K562 (cell line): Measurements from ENCODE around the gene DGCR8. TPM values are rescaled to one million over a fixed set of nuclear protein-coding genes. Genes with fewer than 3 reads are reported as not detected.

ENCODE experiments used
- ATAC-seq: fragments of 200-7000 bp; cut with Tn5 transposase; 3 replicates; pipeline ENCODE4 v1.9.1; 2020; ENCODE audit warnings: moderate library complexity
- BruUV-seq: library from RNA; stranded (reverse); fragments of 400-500 nt; replicated peaks from 2 replicates; lab custom pipeline; 2021; lab: Mats Ljungman, UMichigan
- CTCF ChIA-PET: fragments of 300-600 bp; formaldehyde crosslinking; extraction: SDS; loops from one replicate; lab custom pipeline; 2021; ENCODE audit warnings: low intra/inter-chr PET ratio; lab: Yijun Ruan, JAX
- POLR2A ChIA-PET: fragments of 300-600, 350-650 bp; sonication (Branson Sonifier 250); formaldehyde crosslinking; extraction: SDS; loops from one replicate; lab custom pipeline; 2021; ENCODE audit warnings: antibody characterized with exemption, inconsistent platforms; lab: Yijun Ruan, JAX
- DNase-seq, 4 experiments: peaks; one replicate each; pipeline versions ENCODE4 v3.0.0 to v3.0.0-alpha.2; 2011 to 2018; ENCODE audit warnings: low spot score in 3 of 4, mixed read lengths in 3 of 4; ENCODE audit errors: extremely low read depth in 1 of 4
- FAIRE-seq: peaks from 2 replicates; lab custom pipeline; 2011; peaks lifted over from hg19 to GRCh38; lab: Jason Lieb, UNC
- H2AFZ ChIP-seq: 2 replicates; pipeline ENCODE4 v1.6.0; 2011; ENCODE audit warnings: low read depth, low read length, control low read depth, inconsistent platforms
- H3K27ac ChIP-seq: fragments of 200-600 bp; 3 replicates; pipeline ENCODE4 v1.8.0; 2011; ENCODE audit warnings: low read depth, mild to moderate bottlenecking, control low read depth, inconsistent platforms, low read length, moderate library complexity, mixed read lengths; ENCODE audit errors: extremely low read depth
- H3K27me3 ChIP-seq, 2 experiments: fragments of 300-600 bp in 1 of 2; 2 replicates in 1 of 2; 3 replicates in 1 of 2; pipeline versions ENCODE4 v1.6.0 to v1.8.0; 2011; ENCODE audit warnings: inconsistent platforms in 2 of 2, low read length in 2 of 2, mild to moderate bottlenecking in 1 of 2, mixed read lengths in 1 of 2, moderate library complexity in 1 of 2; ENCODE audit not compliant: control insufficient read depth in 2 of 2, insufficient read depth in 2 of 2
- H3K36me3 ChIP-seq: fragments of 300-600 bp; 3 replicates; pipeline ENCODE4 v1.8.0; 2011; ENCODE audit warnings: mild to moderate bottlenecking, low read length, inconsistent platforms; ENCODE audit not compliant: control insufficient read depth, insufficient read depth
- H3K4me1 ChIP-seq, 2 experiments: fragments of 200-600 bp in 1 of 2; replicated peaks in 1 of 2; 2 replicates in 1 of 2; 3 replicates in 1 of 2; pipeline versions ENCODE4 v1.5.1 to v1.8.0; 2011; ENCODE audit warnings: inconsistent platforms in 2 of 2, low read length in 2 of 2, mild to moderate bottlenecking in 1 of 2, mixed read lengths in 1 of 2, moderate library complexity in 1 of 2; ENCODE audit not compliant: control insufficient read depth in 2 of 2, insufficient read depth in 2 of 2
- H3K4me2 ChIP-seq: 2 replicates; pipeline ENCODE4 v1.6.1; 2011; ENCODE audit warnings: low read length, control low read depth, inconsistent platforms, mixed read lengths; ENCODE audit not compliant: insufficient read depth
- H3K4me3 ChIP-seq: fragments of 200-600 bp; sonication (generic), shearing (Covaris generic); 2 replicates; pipeline ENCODE4 v1.5.1; 2016; ENCODE audit warnings: control low read depth, inconsistent platforms
- H3K79me2 ChIP-seq: fragments of 200-600 bp; 3 replicates; pipeline ENCODE4 v1.8.0; 2011; ENCODE audit warnings: low read length, inconsistent platforms; ENCODE audit not compliant: control insufficient read depth, insufficient read depth
- H3K9ac ChIP-seq, 2 experiments: 2 replicates each; pipeline versions ENCODE4 v1.6.0 to v1.6.1; 2011; ENCODE audit warnings: low read depth in 2 of 2, low read length in 2 of 2, control low read depth in 1 of 2, inconsistent platforms in 1 of 2, mild to moderate bottlenecking in 1 of 2, mixed read lengths in 1 of 2; ENCODE audit not compliant: insufficient read depth in 1 of 2
- H3K9me1 ChIP-seq: one replicate; pipeline ENCODE4 v1.6.0; 2011; ENCODE audit warnings: inconsistent platforms, mild to moderate bottlenecking, low read length, moderate library complexity; ENCODE audit not compliant: control insufficient read depth, insufficient read depth
- H3K9me3 ChIP-seq: replicated peaks from 2 replicates; pipeline ENCODE4 v1.5.1; 2011; ENCODE audit warnings: low read depth, low read length, inconsistent platforms; ENCODE audit not compliant: control insufficient read depth, insufficient read depth
- H4K20me1 ChIP-seq: replicated peaks from 2 replicates; pipeline ENCODE4 v1.6.1; 2011; ENCODE audit warnings: low read length, inconsistent platforms, mixed read lengths; ENCODE audit not compliant: control insufficient read depth, insufficient read depth
- BACH1 ChIP-seq: fragments of 200-800 bp; sonication (Bioruptor generic); IDR thresholded peaks from 2 replicates; pipeline ENCODE4 v1.6.1; 2016; ENCODE audit warnings: missing genetic modification characterization, missing compliant biosample characterization
- BRF1 ChIP-seq: IDR thresholded peaks from 3 replicates; pipeline ENCODE4 v1.6.1; 2011; ENCODE audit warnings: borderline replicate concordance, mild to moderate bottlenecking; ENCODE audit not compliant: insufficient read length; ENCODE audit errors: extremely low read depth
- E2F3 ChIP-seq: fragments of 250-450 bp; sonication (Bioruptor Pico); IDR thresholded peaks from 2 replicates; pipeline ENCODE4 v1.4.0; 2020; ENCODE audit warnings: mild to moderate bottlenecking
- FOXK1 ChIP-seq: sonication (generic); formaldehyde crosslinking; IDR thresholded peaks from 2 replicates; pipeline ENCODE4 v1.8.0; 2022; ENCODE audit warnings: missing genetic modification reagents, mild to moderate bottlenecking, borderline replicate concordance
- HDAC8 ChIP-seq: fragments of 450-650 bp; IDR thresholded peaks from 2 replicates; pipeline ENCODE4 v1.6.1; 2016; ENCODE audit warnings: mild to moderate bottlenecking, missing genetic modification characterization, moderate library complexity, missing compliant biosample characterization
- NFXL1 ChIP-seq: fragments of 450-650 bp; formaldehyde crosslinking; IDR thresholded peaks from 2 replicates; pipeline ENCODE4 v1.4.0; 2021; ENCODE audit warnings: mild to moderate bottlenecking
- PYGO2 ChIP-seq: fragments of 450-650 bp; IDR thresholded peaks from 2 replicates; pipeline ENCODE4 v1.6.1; 2016; ENCODE audit warnings: mild to moderate bottlenecking, missing genetic modification characterization, moderate library complexity, missing compliant biosample characterization
- RBM15 ChIP-seq: fragments of 200-400 bp; formaldehyde crosslinking; IDR thresholded peaks from 2 replicates; pipeline ENCODE4 v1.6.1; 2018; ENCODE audit warnings: mild to moderate bottlenecking, low read length, moderate library complexity; ENCODE audit not compliant: insufficient read depth
- RHOXF2B ChIP-seq: fragments of 250-450 bp; sonication (Bioruptor Pico); conservative IDR thresholded peaks from 2 replicates; pipeline ENCODE4 v1.5.1; 2021
- SNIP1 ChIP-seq: fragments of 450-650 bp; IDR thresholded peaks from 2 replicates; pipeline ENCODE4 v1.7.1; 2017; ENCODE audit warnings: low read depth, mild to moderate bottlenecking
- SRSF7 ChIP-seq: fragments of 200-400 bp; formaldehyde crosslinking; optimal IDR thresholded peaks from 2 replicates; pipeline ENCODE3; 2017; ENCODE audit warnings: mild to moderate bottlenecking, low read depth, low read length
- SUPT5H ChIP-seq: fragments of 450-650 bp; IDR thresholded peaks from 2 replicates; pipeline ENCODE4 v1.6.1; 2016
- WHSC1 ChIP-seq: IDR thresholded peaks from one replicate; pipeline ENCODE4 v1.6.1; 2012; ENCODE audit warnings: low read length, control low read depth, inconsistent platforms
- XRCC5 ChIP-seq: fragments of 200-400 bp; formaldehyde crosslinking; IDR thresholded peaks from 2 replicates; pipeline ENCODE4 v1.6.1; 2017; ENCODE audit warnings: low read depth, mild to moderate bottlenecking, low read length
- ZNF75A ChIP-seq: fragments of 450-650 bp; formaldehyde crosslinking; IDR thresholded peaks from 2 replicates; pipeline ENCODE4 v1.4.0; 2020; ENCODE audit warnings: mild to moderate bottlenecking
- WGBS: fragments of 100-300 bp; shearing (Covaris generic); methylation state at CpG from one replicate; pipeline ENCODE4 v1.1.6; 2016; ENCODE audit warnings: low coverage, mixed read lengths; ENCODE audit not compliant: insufficient coverage; ENCODE audit errors: missing lambda C conversion rate; 5-methylcytosine and 5-hydroxymethylcytosine counted together
- in situ Hi-C: fragments of 300-500 bp; cut with MboI; formaldehyde crosslinking; loops from 4 replicates; pipeline ENCODE4 v1.15.0; 2018; ENCODE audit warnings: inconsistent platforms, mixed read lengths
- intact Hi-C: fragments of 100-400 bp; cut with micrococcal nuclease; formaldehyde crosslinking; loops from 2 replicates; pipeline ENCODE4 v1.14.2; 2022
- polyA plus RNA-seq, 8 experiments: library from polyadenylated mRNA; depleted of rRNA in 4 of 8; stranded (reverse) in 5 of 8; unstranded in 3 of 8; fragments of >200 nt; fragmentation: Nextera tagmentation in 2 of 8; fragmentation: Illumina TruSeq in 1 of 8; extraction: Ambion mirVana in 2 of 8; extraction: Trizol in 1 of 8; gene quantifications; 2 replicates each; pipeline versions ENCODE4 v1.2.1 to v1.2.3, GENCODE V29; 2011 to 2014; ENCODE audit warnings: inconsistent platforms in 1 of 8, missing spikeins in 1 of 8
- total RNA-seq, 7 experiments: library from RNA; depleted of rRNA in 6 of 7; stranded (reverse); fragments of >200 nt in 6 of 7; fragmentation: Illumina TruSeq in 2 of 7; extraction: Trizol in 2 of 7; gene quantifications; 2 replicates each; pipeline versions ENCODE4 v1.2.1 to v1.2.3, GENCODE V29; 2011 to 2021; ENCODE audit warnings: low replicate concordance in 1 of 7
- TF ChIP-seq, protein P1 (sequence below), 2 experiments: IDR thresholded peaks; 2 replicates each; pipeline ENCODE4 v1.6.1; 2011; ENCODE audit warnings: borderline replicate concordance in 1 of 2, control low read depth in 1 of 2, low read depth in 1 of 2, low read length in 1 of 2, mild to moderate bottlenecking in 1 of 2, mixed read lengths in 1 of 2, moderate library complexity in 1 of 2; ENCODE audit not compliant: insufficient read depth in 1 of 2, insufficient read length in 1 of 2, poor library complexity in 1 of 2, severe bottlenecking in 1 of 2; ENCODE audit errors: extremely low read depth in 1 of 2
- TF ChIP-seq, protein P2 (sequence below): fragments of 450-650 bp; formaldehyde crosslinking; conservative IDR thresholded peaks from 2 replicates; pipeline ENCODE4 v1.4.0; 2022; ENCODE audit warnings: mild to moderate bottlenecking, missing genetic modification characterization

DGCR8 gene
- total and polyA plus RNA-seq, 9 of the 15 experiments (the other 6 are each of a cell fraction or from before 2014, with no cell fraction given) = 5.9 to 144 (median 80.1) TPM

DNA sequence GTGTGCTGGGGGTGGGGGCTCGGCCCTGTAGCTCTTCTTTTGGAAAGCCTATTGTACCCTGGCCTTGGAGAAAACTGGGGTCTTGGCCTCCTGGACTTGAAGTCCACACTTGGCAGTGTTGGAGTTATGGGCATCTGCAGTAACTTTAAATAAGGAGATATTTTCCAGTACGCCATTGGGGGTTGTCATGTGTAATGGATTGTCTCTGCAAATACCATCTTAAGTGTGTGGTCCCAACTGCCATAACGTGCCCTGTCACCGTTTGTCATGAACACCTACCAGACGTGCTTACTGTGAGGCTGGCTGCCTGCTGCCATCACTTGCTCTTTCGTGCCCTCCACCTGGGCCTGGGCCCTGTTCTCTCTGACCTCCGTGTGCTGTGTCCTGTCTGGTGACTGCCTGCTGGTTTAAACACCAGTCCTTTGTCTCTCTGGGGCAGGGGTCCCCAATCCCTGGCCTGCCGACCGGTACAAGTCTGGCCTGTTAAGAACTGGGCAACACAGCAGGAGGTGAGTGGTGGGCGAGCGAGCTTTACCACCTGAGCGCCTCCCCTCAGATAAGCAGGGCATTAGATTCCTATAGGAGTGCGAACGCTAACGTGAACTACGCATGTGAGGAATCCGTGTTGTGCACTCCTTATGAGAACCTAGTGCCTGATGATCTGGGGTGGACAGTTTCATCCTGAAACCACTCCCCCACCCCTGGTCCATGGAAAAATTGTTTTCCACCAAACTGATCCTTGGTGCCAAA is 48.0 kb downstream of the DGCR8 start:
- no peaks in the 10 kb centered on the region for H3K9me3 ChIP-seq
- H3K4me2 ChIP-seq = no peak overlapping the region
- peaks cover 76% of the 10 kb centered on the region for H4K20me1 ChIP-seq
- DNase-seq = peak in 1 of 4 experiments; percentile 51
- peaks cover 30% of the 10 kb centered on the region for H3K79me2 ChIP-seq
- no peak overlapping the region; the same call in 2 of the 3 replicates for H3K27ac ChIP-seq
- in situ Hi-C loops = loop anchor here (5.0 kb wide), 1 partner anchor 156 kb away; no protein-coding TSS in a partner anchor
- no TSS peak for BruUV-seq
- peak overlapping the region in 1 of 2 experiments; percentile 71; a peak in 2 of 4 replicates for H3K9ac ChIP-seq
- ChIA-PET CTCF (interaction anchor here (0.7 to 5.8 kb wide), 6 partner anchors 154 to 397 kb away, joined by 3 to 80 read pairs (median 6); no protein-coding TSS in a partner anchor), POLR2A (interaction anchor here (0.5 to 8.3 kb wide), 24 partner anchors 9 to 459 kb away, joined by 3 to 212 read pairs (median 3); partner anchors contain the start of genes COMT, RANBP1, TANGO2 and TRMT2A)
- no peaks in the 10 kb centered on the region for H3K27me3 ChIP-seq
- H3K36me3 ChIP-seq = peaks cover 52% of the 10 kb centered on the region; the same call in 2 of the 3 replicates
- H2AFZ ChIP-seq = no peak overlapping the region
- H3K4me1 ChIP-seq = peaks cover 11 to 75% of the 10 kb centered on the region in 2 experiments
- ATAC-seq = peak; percentile 1
- intact Hi-C loops = no loop called here
- FAIRE-seq = peak; percentile 37
- no peak overlapping the region for H3K4me3 ChIP-seq
- peaks cover 4% of the 10 kb centered on the region for H3K9me1 ChIP-seq
- 70% methylated on average over 17 of the region's 17 CpGs for WGBS
- TF ChIP-seq, protein P1, sequence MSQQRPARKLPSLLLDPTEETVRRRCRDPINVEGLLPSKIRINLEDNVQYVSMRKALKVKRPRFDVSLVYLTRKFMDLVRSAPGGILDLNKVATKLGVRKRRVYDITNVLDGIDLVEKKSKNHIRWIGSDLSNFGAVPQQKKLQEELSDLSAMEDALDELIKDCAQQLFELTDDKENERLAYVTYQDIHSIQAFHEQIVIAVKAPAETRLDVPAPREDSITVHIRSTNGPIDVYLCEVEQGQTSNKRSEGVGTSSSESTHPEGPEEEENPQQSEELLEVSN (IDR thresholded peaks at IDR 0.05; ENCODE audit: borderline replicate concordance in 1 of 2, extremely low read depth in 1 of 2, insufficient read depth in 1 of 2, insufficient read length in 1 of 2, low read depth in 1 of 2, low read length in 1 of 2, poor library complexity in 1 of 2, severe bottlenecking in 1 of 2) = no peak
- TF ChIP-seq NFXL1 = peak; percentile 27; the same call in 1 of the 2 replicates
- TF ChIP-seq BACH1 (tag) = no peak
- TF ChIP-seq HDAC8 (tag) = no peak
- peak; percentile 29; the same call in 1 of the 2 replicates for TF ChIP-seq E2F3 (CRISPR knock-in tag)
- TF ChIP-seq SNIP1 = no peak
- peak; percentile 77 for TF ChIP-seq SUPT5H
- no peak for TF ChIP-seq PYGO2 (tag)
- no peak for TF ChIP-seq SRSF7
- TF ChIP-seq BRF1 = no peak
- TF ChIP-seq WHSC1 = no peak
- no peak for TF ChIP-seq XRCC5
- TF ChIP-seq RBM15 = no peak
- TF ChIP-seq, protein P2, sequence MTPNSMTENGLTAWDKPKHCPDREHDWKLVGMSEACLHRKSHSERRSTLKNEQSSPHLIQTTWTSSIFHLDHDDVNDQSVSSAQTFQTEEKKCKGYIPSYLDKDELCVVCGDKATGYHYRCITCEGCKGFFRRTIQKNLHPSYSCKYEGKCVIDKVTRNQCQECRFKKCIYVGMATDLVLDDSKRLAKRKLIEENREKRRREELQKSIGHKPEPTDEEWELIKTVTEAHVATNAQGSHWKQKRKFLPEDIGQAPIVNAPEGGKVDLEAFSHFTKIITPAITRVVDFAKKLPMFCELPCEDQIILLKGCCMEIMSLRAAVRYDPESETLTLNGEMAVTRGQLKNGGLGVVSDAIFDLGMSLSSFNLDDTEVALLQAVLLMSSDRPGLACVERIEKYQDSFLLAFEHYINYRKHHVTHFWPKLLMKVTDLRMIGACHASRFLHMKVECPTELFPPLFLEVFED = no peak
- TF ChIP-seq RHOXF2B = 0 out of 2 replicates have a peak, but pooled peaks have one; percentile 79
- no peak for TF ChIP-seq ZNF75A (CRISPR knock-in tag)
- no peak for TF ChIP-seq FOXK1 (CRISPR knock-in tag)
